Left hindlimb (tissue), 1 donor: ENCODE data around the gene MAP2.

Experiments used
- DNase-seq: peaks from one replicate; pipeline ENCODE4 v3.0.0-alpha.2; 2018

MAP2 gene

DNA sequence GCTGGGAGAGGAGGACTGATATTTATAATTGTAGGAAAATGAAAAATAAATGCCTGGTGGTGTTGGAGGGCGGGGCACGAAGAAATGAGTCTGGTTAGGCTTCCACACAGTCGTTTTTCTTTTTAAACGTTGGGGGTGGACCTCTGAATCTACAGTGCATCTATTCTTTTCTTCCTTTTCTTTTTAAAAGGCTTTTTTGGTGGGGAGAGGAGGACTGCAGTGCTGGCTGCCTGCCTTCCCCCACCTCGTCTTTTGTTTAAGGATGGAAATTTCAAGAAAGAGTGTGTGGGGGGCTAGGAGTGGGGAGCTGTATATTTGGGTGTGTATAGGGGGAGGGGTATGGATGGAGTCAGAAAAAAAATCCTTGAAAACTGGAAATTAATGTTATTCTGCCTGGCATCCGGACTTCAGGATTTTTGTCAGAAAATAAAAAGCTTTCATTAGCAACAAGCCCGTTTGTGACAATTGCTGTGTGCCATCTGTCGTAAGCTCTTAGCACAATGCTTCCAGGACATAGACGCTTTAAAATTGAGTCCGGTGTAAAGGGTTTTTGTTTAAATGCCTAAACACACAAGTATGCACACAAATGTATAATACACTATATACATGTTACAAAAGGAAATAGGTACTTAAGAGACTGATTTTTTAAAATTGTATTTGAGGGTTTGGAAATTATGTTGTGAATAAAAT is 1.1 kb downstream of the MAP2 start:
- peak; percentile 29 for DNase-seq

DNA sequence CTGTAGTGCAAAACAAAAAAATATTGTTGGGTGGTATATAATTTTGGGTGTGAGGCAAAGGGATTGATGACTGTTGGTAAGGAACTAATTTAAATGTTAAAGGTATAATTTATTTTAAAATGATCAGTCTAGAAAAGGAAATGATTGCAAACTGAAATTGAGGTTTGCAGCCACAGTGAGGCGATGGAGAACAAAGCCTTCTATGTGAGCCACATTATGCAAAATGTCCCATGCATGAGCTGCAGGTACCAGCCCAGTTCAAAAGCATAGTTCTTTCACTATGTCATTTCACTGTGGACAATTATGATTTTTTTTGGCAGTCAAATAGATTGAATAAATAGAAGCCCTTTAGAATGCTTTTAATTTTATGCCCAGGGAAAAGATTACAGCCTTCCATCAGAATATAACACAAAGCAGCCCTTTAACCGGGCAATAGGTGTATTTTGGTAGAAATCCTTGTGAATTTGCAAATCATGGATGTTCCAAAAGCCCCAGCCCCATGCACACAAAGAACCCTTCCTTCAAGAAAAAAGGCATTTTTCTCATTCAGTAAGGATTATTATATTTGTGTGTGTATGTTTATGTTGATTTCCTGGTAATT is 1.7 kb downstream of the MAP2 start:
- DNase-seq = no peak

- DNase-seq = no peak
These were observed 2.6 kb downstream of the MAP2 start for GRCh38 chr2:209426432-209426831.

DNA sequence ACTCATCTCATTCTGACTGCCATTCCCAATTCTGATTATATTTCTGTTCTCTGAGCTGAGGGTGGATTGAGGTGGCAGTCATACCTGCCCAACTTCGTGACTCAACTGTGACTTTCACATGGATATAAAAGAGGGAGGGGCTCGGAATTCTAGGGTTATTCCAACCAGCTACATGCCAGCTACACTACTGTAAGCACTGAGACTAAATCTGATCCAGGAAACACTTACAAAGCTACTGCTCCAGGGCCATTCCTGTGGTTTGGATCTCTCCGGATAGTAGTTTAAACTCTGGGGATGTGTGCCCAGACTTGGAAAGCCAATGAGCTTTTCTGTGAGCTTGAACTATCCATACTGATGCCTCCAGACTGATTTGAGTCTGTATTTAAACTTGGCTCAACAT is 7.9 kb downstream of the MAP2 start:
- DNase-seq = peak; percentile 46

GRCh38 chr2:209441541-209441940 is 17.7 kb downstream of the MAP2 start:
- no peak for DNase-seq

- DNase-seq = no peak
These were observed 19.1 kb downstream of the MAP2 start for GRCh38 chr2:209442939-209443338.

GRCh38 chr2:209445485-209445884 is 21.6 kb downstream of the MAP2 start:
- DNase-seq = no peak

- no peak for DNase-seq
These were observed 27.5 kb downstream of the MAP2 start for GRCh38 chr2:209451209-209451834.

DNA sequence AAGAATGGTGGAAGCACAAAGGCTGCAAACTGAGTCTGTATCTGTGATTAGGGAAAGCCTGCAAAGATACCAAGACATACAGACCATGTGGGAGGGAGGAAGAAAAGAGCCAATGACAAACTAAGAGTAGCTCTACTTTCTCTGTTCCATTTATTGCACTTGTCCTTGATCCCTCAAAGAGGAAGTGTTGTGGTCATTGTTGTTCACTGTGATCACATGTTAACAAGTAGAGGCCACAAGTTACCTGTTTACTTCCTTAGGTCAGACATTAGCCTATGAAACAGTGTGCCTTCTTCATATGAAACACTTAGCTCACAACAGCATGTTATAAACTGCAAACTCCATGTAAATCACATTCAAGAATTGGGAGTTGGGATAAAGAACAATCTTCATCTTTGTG is 32.6 kb downstream of the MAP2 start:
- no peak for DNase-seq

DNA sequence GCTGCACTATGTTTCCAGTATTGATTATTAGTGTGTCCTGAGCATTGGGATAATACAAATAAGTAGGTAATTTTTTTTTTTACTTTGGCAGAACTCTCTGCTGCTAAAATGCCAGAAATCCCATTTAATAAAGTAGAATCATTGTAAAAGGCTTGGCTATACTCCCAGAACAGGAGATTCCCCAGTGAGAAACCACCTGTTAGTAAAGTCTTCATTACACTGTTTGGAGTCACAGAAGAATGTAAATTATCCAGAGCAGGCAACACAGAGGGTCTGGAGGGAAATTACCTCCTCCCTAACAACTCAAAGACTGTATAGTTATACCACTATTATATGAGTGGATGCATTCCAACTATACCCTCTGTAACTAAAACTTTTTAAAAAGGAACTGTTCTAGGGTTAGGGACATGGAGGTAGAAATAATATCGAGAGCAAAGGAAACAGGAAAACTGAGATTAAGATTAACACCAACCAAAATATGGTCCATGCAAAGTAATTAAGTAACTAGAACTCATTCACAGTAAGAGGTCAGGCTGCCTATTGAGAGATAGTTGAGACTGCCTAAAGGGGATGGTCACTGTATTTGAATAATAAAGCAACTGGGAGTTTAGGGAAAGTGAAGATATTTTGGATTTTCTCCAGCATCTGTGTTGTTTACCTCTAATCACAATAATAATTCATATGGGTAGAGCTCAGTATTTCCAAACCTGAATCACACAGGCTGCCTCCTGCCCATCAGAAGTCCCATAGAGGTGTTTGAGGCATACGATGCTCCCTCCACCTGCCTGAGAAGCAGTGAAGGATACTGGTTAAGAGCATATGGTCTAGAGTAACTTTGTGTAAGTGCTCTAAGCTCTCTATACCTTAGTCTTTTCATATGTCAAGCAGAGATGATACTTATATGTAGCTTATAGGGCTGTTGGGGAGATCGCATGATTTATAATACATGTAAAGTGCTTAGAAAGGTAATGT is 34.4 kb downstream of the MAP2 start:
- DNase-seq = no peak

DNA sequence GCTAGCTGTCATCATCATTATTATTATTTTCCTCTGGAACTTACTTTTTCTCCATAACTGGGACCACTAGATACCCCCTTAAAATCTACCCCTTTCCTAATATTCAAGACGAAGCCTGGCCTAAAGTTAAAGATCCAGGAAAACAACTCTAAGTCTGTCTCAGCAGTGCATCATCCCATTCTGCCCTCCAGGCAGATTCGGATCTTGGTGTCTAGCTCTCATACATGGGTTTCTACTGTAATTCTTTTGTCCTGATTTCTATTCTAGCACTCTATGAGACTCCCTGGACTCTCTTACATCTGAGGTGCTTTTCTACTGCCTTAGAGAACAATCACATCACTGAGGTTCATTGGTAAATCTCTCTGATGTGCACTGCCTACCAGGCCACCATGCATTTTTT is 35.5 kb downstream of the MAP2 start:
- no peak for DNase-seq

GRCh38 chr2:209460151-209460761 is 36.4 kb downstream of the MAP2 start:
- DNase-seq = no peak

GRCh38 chr2:209463226-209463625 is 39.4 kb downstream of the MAP2 start:
- no peak for DNase-seq

GRCh38 chr2:209463835-209464234 is 40.0 kb downstream of the MAP2 start:
- DNase-seq = no peak

DNA sequence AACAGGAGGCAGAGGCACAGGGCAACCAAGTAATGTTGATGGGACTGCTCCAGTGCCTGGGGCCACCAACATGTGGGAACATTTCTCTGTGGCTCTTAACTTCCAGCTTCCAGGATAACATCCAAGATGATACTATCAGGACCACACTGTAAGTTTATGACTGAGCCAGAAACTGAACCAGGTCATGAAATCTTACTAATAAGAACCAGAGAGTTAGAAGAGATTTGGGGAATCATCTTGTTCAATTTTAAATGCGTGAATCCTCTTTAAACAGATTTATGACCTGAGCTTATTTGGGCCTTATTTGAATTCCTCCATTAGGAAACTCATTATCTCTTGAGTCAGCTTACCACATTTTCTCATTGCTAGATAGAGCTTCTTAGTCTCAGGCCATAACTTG is 45.0 kb downstream of the MAP2 start:
- DNase-seq = no peak

DNA sequence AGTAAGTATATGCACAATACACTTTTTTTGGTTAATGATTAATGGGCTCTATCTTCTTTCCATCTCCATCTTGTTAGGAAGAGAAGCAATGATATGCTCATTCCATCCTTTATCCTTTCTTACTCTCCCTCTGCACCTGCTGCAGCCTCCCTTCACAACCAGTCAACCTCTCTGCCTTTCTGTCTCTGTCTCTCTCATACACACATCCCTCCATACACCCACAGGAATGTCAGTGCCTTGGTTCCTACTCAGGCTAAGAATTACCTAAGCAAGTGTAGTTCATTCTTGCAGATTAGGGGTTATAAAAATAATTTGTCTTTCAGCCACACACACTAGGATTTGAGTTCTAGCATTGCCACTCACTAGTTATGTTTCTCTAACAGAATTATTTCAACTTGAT is 45.6 kb downstream of the MAP2 start:
- DNase-seq = no peak

DNA sequence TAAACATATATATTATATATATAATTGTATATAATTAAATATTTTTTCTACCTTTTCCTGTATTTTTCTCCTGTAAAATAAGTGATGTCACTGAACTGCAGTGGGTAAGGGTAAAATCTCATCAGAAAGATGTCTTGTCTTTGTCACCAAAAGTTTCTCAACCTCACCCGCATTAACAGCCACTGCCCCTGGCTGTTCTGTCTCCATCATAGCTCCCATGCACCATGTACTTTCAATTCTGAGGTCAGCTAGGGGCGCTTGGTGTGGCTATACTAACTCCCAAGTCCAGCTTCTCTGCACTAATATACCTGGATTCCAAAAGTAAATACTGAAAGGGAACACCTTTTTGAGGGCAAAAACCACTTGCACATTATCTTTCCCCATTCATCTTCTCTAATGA is 46.6 kb downstream of the MAP2 start:
- DNase-seq = no peak

DNA sequence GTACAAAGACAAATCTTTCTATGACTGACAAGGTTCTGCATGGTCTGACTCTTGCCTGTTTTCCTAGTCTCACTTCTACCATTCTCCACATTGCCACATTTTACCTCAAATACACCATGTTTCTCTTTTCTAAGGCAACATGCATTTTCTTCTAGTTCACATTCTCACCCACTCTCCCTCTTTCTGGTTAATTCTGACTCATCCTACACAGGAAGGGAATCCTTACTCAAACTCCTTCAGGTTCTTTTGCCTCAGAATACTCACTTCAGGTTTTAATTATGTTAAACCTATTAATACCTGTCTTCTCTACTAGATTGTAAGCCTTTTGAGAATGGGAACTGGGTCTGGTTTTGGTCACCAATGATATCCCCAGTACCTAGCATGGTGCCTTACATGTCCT is 47.2 kb downstream of the MAP2 start:
- DNase-seq = no peak

- no peak for DNase-seq
These were observed 48.4 kb downstream of the MAP2 start for GRCh38 chr2:209472112-209472832.

- DNase-seq = no peak
These were observed 49.0 kb downstream of the MAP2 start for GRCh38 chr2:209472871-209473270.

GRCh38 chr2:209473930-209474419 is 50.1 kb downstream of the MAP2 start:
- no peak for DNase-seq

GRCh38 chr2:209474960-209475359 is 51.1 kb downstream of the MAP2 start:
- DNase-seq = no peak
